NT2/D1 (cell line): Measurements from ENCODE around the gene SGMS2.

Source experiments
- DNase-seq: peaks from one replicate; pipeline ENCODE4 v3.0.0-alpha.2; 2011; ENCODE audit warnings: low read depth, low spot score
- H3K27me3 ChIP-seq: 2 replicates; pipeline ENCODE4 v1.6.0; 2011; ENCODE audit warnings: mild to moderate bottlenecking; ENCODE audit not compliant: insufficient read length, insufficient read depth
- H3K36me3 ChIP-seq: 2 replicates; pipeline ENCODE4 v1.6.1; 2011; ENCODE audit warnings: mild to moderate bottlenecking, low read length, mixed read lengths; ENCODE audit not compliant: insufficient read depth, insufficient read length
- H3K4me1 ChIP-seq: 2 replicates; pipeline ENCODE4 v1.5.1; 2011; ENCODE audit not compliant: insufficient read depth, insufficient read length
- H3K4me3 ChIP-seq: 2 replicates; pipeline ENCODE4 v1.5.1; 2011; ENCODE audit warnings: low read depth; ENCODE audit not compliant: insufficient read length
- H3K9ac ChIP-seq: 2 replicates; pipeline ENCODE4 v1.6.0; 2011; ENCODE audit warnings: low read depth; ENCODE audit not compliant: insufficient read length
- H3K9me3 ChIP-seq: 2 replicates; pipeline ENCODE4 v1.5.1; 2011; ENCODE audit warnings: mild to moderate bottlenecking, low read length; ENCODE audit not compliant: insufficient read depth
- SUZ12 ChIP-seq: IDR thresholded peaks from 2 replicates; pipeline ENCODE4 v1.6.1; 2011; ENCODE audit not compliant: insufficient read length, insufficient read depth; ENCODE audit errors: extremely low read depth
- YY1 ChIP-seq: IDR thresholded peaks from 2 replicates; pipeline ENCODE4 v1.6.1; 2011; ENCODE audit not compliant: insufficient read length, insufficient read depth
- ZNF274 ChIP-seq: IDR thresholded peaks from 2 replicates; pipeline ENCODE4 v1.6.1; 2011; ENCODE audit warnings: mild to moderate bottlenecking, low read depth, low read length

The SGMS2 gene

DNA sequence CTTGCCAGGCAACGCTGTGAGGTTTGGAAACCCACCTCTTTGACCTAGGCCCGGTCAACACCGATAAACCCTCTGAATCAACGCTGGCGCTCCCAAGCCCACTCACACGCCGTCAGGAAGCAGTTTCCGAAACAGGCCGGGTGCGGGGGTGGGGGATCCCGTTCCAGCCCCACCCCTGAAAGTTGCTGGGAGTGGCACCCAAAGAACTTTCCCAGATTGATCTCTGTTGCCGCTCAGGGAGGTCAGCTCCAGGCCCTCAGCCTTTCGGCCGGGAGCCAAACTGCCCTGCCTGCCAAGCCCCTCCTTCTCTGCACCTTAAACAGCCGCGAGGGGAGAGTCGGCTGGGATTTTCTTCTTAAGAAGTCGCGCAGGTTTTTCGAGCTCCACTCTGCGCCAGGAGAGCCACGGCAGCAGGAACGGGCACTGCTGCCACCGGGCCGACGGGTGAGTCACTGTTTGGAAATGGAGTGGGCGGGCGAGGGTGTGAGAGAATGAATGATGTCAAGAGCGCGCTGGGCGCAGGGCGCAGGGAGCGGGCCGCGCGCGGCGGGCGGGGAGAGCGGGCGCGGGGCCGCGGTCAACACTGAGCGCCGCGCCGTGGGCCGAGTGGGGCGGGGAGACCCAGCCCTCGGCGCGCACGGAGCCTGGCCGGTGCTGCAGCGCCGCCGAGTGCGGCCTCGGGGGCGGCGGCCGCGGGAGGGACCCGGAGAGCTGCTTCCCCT, at the start of gene SGMS2:
TSS of gene SGMS2 (plus strand) at position 583 of the 722 bp plus-strand sequence. CDS start 70,622 bp downstream, outside the sequence.
- Histone ChIP-seq H3K4me1 (no peaks in the 10 kb centered on the region), H3K4me3 (peak within 1 kb of the TSS; percentile 60), H3K27me3 (peaks cover 86% of the 10 kb centered on the region), H3K9me3 (no peaks in the 10 kb centered on the region), H3K36me3 (no peaks in the 10 kb centered on the region), H3K9ac (peak within 1 kb of the TSS; percentile 67)
- no peak for DNase-seq
- TF ChIP-seq ZNF274, result no peak
- TF ChIP-seq SUZ12, result no peak
- TF ChIP-seq YY1, result no peak

DNA sequence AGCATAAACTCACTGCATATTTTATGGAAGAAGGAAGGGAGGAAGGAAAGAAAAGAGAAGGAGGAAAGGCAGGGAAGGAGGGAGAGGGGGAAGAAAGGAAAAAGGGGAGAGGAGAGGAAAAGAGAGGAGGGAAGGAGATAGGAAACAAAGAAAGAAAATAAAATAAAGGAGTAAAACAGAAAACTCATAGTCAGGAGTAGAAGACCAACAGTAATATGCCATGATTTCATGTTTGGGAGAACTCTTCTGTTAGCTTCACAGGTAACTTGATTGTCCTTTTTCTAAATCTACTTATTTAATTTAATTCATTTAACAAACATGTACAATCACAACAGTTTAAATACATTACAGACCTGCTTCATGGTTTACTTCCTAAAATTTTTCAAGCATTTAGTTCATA, 46.8 kb upstream of the SGMS2 start:
- TF ChIP-seq SUZ12 (no peak), YY1 (no peak), ZNF274 (no peak)

DNA sequence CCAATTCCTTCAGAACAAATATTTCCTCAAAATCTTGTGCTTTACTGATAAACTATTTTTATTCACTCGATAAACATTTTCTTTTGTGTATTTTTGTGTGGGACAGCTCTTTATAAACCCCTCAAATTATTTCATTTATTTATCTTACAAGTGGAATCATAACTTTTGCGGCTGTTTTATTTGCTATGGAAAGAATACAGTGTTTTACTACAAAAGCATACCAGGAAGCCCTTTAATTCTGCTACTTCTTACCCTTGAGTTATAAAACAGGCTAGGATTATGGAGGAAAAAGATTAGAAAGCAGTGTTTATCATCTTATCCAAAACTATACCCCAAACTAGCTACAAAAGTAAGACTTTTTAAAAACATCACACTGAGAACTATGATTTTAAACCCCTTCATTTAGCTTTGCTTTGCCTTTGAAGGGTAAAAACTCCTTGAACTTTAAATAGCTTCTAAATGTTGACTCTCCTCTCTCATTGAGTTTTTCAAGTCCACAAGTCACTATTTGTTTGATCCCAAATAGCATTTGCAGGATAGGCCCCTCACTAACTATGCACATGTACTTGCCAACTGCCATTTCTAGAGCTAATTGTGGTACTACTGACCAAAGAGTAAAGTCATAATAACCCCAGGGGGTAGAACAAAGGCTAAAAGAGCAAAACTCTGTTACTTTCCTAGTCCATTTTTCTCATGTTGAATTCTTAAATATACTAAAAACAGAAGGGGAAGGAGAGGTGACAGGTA, 45.8 kb upstream of the SGMS2 start:
- Histone ChIP-seq H3K27me3 (no peaks in the 10 kb centered on the region), H3K9me3 (peaks cover 20% of the 10 kb centered on the region), H3K9ac (no peak overlapping the region), H3K4me1 (no peaks in the 10 kb centered on the region), H3K36me3 (no peaks in the 10 kb centered on the region), H3K4me3 (no peak overlapping the region)
- TF ChIP-seq ZNF274 (no peak), SUZ12 (no peak), YY1 (no peak)
- no peak for DNase-seq

More for the DNA sequence above, 46.8 kb upstream of the SGMS2 start:
- H3K4me3 ChIP-seq, result no peak overlapping the region
- H3K4me1 ChIP-seq, result no peaks in the 10 kb centered on the region
- no peak overlapping the region for H3K9ac ChIP-seq
- DNase-seq, result no peak
- H3K9me3 ChIP-seq, result peaks cover 20% of the 10 kb centered on the region
- H3K27me3 ChIP-seq, result no peaks in the 10 kb centered on the region
- H3K36me3 ChIP-seq, result no peaks in the 10 kb centered on the region

DNA sequence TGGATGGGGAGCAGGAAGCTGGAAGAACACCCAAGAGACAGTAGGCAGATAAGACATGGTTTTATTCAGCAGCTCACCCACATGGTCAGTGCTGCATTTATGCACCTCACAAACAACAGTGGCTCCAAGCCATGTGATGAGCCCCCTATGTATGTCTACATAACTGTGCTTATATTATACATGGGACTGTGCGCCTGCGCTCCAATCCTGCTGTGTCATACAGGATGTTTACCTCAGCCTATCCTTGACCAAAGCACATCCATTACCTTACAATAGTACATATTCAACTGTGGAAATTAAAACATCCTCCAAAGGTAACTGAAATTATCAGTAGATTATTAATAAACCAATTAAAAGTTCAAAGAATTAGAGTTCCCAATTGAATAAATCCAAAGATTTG, 44.1 kb upstream of the SGMS2 start:
- no peak overlapping the region for H3K4me3 ChIP-seq
- H3K27me3 ChIP-seq, result no peaks in the 10 kb centered on the region
- TF ChIP-seq SUZ12, result no peak
- TF ChIP-seq ZNF274, result no peak
- no peak for TF ChIP-seq YY1
- H3K36me3 ChIP-seq, result no peaks in the 10 kb centered on the region
- DNase-seq, result no peak
- H3K9ac ChIP-seq, result no peak overlapping the region
- peaks cover 20% of the 10 kb centered on the region for H3K9me3 ChIP-seq
- H3K4me1 ChIP-seq, result no peaks in the 10 kb centered on the region

DNA sequence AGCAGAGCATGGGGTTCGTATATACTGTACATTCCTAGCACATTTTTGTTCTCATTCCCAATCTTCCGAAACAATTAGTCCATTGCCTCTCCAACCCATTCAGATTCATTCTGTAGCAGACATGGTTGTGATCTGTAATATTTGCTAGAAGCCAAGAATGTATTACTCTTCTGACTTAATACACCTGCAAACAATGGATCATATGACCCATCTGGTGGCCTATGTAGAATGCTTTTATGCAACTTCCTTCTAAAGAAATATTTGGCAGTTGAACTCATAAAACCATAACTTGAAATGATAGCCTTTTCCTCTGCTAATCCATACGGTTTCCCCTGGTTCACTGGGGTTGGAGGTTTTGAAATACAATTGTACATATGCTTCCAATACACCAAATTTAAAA, 32.8 kb upstream of the SGMS2 start:
- no peak for TF ChIP-seq SUZ12
- no peak for TF ChIP-seq YY1
- TF ChIP-seq ZNF274, result no peak
- Histone ChIP-seq H3K4me1 (no peaks in the 10 kb centered on the region), H3K9me3 (peaks cover 10% of the 10 kb centered on the region; the same call in 1 of the 2 replicates)

DNA sequence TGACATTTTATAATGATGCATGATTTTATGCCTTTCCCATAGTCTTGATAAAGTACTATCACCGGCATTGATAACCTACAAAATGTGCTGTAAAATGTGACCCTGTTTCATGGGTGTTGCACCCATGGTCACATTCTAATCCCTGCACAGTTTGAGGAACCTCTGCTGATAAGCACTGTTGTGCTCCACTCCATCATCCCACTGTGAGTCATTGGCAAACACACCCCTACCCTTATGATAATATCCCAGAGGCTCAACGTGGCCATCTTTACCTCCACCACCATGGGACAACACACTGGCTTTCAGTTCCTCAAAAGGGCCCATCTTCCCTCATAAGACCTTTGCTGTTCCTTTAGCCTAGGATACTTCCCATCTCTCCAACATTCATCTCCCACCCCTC, 32.0 kb upstream of the SGMS2 start:
- Histone ChIP-seq H3K27me3 (no peaks in the 10 kb centered on the region), H3K36me3 (no peaks in the 10 kb centered on the region), H3K4me1 (no peaks in the 10 kb centered on the region), H3K9ac (no peak overlapping the region), H3K4me3 (no peak overlapping the region), H3K9me3 (peaks cover 10% of the 10 kb centered on the region; the same call in 1 of the 2 replicates)
- TF ChIP-seq SUZ12 (no peak), ZNF274 (no peak), YY1 (no peak)
- no peak for DNase-seq

More for the DNA sequence above, 32.8 kb upstream of the SGMS2 start:
- H3K4me3 ChIP-seq, result no peak overlapping the region
- H3K9ac ChIP-seq, result no peak overlapping the region
- no peak for DNase-seq
- no peaks in the 10 kb centered on the region for H3K27me3 ChIP-seq
- no peaks in the 10 kb centered on the region for H3K36me3 ChIP-seq

DNA sequence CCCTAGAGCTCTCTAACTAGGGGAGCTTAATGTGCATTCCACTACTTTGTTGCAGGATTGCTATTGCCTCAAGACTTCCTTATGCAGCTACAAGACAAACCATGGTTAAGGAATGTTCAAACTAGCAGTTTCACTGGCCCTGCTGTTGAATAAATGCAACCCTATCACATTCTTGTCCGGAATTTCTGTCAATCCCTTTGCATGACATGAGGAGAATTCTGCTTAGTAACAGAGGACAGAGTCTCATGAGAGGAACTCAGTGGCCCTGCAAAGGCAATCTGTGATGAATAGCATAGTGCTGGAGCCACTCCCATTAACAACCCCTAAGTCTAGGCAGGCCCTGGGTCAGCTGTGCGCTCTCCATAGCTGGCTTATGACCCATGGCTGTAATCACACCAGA, 30.7 kb upstream of the SGMS2 start:
- peaks cover 1% of the 10 kb centered on the region; the same call in 1 of the 2 replicates for H3K9me3 ChIP-seq
- no peaks in the 10 kb centered on the region for H3K27me3 ChIP-seq
- no peaks in the 10 kb centered on the region for H3K36me3 ChIP-seq
- no peak overlapping the region for H3K4me3 ChIP-seq
- TF ChIP-seq YY1 (no peak), SUZ12 (no peak), ZNF274 (no peak)
- no peak overlapping the region for H3K9ac ChIP-seq
- no peak for DNase-seq
- no peaks in the 10 kb centered on the region for H3K4me1 ChIP-seq
